HG03060 (cell line): ENCODE results near the gene ZNF566.

Experiments
- ATAC-seq: cut with Tn5 transposase; IDR thresholded peaks from one replicate; pipeline ENCODE4 v1.9.1; 2021; ENCODE audit warnings: low read depth, moderate number of reproducible peaks; ENCODE audit not compliant: unreplicated experiment

The ZNF566 gene

DNA sequence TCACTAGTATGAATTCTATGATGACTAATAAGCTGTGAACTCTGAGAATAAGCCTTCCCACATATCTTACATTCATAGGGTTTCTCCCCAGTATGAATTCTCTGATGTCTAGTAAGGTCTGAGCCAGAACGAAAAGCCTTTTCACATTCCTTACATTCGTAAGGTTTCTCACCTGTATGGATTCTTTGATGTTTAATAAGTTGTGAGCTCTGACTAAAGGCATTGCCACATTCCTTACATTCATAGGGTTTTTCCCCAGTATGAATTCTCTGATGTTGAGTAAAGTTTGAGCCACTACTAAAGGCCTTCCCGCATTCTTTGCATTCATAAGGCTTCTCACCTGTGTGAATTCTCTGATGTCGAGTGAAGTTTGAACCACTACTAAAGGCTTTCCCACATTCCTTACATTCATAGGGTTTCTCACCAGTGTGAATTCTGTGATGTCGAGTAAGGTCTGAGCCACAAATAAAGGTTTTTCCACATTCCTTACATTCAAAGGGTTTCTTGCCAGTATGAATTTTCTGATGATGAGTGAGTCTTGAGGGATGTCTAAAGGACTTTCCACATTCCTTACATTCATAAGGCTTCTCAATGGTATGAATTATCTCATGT is 40.2 kb downstream of the ZNF566 start:
- no peak for ATAC-seq

DNA sequence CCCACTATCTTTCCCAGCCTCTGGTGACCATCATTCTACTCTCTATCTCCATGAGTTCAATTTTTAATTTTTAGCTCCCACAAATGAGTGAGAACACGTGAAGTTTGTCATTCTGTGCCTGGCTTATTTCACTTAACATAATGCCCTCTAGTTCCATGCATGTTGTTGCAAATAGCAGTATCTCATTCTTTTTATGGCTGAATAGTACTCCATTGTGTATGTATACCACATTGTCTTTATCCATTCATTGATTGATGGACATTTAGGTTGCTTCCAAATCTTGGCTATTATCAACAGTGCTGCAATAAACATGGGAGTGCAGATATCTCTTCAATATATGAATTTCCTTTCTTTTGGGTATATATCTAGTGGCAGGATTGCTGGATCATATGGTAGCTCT is 48.0 kb downstream of the ZNF566 start:
- ATAC-seq, result no peak

DNA sequence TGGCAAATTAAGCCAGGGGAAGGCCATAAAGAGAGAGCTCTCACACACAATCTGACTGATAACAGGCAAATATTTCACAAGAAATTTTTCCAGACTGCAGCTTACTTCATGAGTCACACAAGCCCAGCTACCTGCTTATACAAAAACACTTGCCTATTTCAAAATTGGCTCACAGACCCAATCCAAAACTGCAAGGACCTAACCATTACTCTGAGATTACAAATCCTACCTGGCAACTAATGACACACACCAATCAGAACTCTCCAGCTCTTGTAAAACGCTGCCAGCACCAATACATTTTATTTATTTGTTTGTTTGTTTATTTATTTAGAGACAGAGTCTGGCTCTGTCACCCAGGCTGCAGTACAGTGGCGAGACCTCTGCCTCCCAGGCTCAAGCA is 52.8 kb downstream of the ZNF566 start:
- no peak for ATAC-seq

DNA sequence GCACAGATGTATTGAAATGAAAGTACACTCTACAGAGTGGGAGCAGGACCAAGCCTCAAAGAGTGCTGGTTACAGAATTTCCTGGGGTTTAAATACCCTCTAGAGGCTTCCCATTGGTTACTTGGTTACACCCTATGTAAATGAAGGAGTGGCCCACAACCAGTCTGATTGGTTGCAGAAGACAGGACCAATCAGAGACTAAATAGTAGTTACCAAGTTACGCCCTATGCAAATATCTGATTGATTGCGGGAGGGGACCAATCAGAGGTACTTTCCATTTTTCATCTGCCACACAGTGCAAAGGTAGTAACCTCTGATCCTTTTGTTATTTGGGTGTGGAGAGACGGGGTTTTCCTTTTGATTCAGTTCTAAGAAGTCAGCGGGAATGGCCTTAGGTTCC is 65.4 kb downstream of the ZNF566 start:
- no peak for ATAC-seq

DNA sequence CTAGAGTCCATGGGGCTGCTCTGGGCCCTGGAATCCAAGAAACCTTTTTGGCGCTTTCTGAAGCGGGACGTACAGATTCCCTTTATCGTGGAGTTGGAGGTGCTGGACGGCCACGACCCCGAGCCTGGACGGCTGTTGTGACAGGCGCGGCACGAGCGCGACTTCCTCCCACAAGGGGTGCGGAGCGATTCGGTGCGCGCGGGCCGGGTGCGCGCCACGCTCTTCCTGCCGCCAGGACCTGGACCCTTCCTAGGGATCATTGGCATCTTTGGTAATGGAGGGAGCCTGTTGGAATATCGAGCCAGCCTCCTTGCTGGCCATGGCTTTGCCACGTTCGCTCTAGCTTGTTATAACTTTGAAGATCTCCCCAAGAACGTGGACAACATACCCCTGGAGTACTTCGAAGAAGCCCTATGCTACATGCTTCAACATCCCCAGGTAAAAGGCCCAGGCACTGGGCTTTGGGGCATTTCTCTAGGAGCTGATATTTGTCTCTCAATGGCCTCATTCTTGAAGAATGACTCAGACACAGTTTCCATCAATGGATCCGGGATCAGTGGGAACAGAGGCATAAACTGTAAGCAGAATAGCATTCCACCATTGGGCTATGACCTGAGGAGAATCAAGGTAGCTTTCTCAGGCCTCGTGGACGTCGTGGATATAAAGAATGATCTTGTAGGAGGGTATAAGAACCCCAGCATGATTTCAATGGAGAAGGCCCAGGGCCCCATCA is 67.4 kb downstream of the ZNF566 start:
- ATAC-seq, result no peak

DNA sequence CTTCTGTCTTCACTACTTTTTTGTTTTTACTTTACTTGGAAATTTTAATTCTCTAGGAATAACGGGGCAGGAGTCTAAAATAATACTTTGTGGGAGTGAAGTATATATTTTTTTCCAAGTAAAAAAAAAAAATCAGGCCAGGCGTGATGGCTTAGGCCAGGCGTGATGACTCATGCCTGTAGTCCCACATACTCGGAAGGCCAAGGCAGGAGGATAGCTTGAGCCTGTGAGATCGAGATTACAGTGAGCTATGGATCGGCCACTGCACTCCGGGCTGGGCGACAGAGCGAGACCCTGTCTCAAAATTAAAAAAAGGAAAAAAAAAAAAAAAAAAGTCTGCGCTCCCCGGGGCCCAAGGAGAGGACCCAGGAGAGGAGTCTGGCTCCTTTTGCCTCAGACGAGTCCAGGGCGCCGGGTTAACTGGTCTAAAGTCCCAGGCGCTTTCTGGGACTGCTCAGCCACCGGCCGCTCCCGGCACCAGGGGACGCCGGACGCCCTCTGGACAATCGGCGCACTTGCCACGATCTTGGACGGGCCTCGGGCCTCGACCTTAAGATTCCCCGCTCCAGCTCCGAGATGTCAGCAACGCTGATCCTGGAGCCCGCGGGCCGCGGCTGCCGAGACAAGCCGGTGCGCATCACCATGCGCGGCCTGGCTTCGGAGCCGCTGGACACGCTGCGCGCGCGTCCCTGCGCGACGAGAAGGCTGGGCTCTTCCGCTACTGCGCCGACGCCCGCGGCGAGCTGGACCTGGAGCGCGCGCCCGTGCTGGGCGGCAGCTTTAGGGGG is 68.2 kb downstream of the ZNF566 start:
- ATAC-seq, result no peak

DNA sequence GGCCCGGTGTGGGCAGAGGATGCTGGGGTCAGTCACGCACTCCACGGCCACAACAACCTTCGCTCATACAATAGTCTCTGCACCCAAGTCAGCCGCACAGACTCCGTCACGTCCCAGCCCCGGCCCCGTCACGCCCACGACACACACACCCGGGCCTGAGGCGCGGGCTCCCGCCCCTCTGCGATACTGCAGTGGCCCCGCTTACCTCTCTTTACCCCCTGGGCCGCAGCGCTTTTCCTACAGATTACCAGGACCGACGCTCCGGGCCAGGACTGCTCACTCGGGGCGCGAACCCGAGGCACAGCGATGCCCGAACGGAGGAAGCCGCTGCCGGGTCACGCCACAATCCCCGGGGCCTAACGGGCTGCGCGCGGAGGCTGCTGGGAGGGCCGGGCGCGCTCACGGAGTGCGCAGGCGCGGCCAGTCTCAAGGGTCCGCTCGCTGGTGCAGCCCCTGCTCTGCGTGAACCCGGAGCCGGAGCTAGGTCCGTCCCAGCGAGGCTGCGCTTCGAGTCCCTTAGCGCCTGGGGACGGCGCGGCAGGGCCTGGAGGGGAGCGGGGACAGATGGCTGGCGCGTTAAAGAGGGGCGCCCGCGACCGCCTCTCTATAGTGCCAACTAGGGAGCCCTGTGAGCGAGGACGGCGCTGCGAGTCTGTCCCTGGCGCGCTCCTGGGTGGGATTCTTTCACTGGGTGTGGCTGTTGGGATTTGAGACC is 70.9 kb downstream of the ZNF566 start, which contains the start of gene ZFP82:
Gene ZFP82, minus strand, starts transcription at position 358 of the 715 bp plus-strand sequence. CDS start 8,855 bp downstream, outside the sequence.
- no peak for ATAC-seq

DNA sequence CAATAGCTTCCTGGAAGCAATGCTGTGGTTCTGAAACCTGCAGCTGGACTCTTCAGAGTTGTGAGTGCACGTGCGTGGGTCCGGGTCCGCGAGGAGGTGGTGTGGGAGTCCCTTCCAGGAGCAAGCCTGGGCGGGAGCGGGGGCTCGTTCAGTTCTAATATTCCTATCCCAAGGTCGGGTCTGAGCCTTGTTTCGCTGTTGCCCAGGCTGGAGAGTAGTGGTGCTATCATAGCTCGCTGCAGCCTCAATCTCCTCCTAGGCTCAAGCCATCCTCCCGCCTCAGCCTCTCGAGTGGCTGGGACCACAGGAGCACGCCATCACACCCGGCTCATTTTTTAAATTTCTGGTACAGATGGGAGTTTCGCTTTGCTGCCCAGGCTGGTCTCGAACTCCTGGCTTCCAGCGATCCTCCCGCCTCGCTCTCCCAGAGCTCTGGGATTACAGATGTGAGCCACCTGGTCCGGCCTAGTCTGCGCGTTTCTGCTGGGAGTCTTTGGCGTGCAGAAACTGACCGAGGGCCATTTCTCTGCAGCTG is 71.5 kb downstream of the ZNF566 start:
- ATAC-seq, result no peak

DNA sequence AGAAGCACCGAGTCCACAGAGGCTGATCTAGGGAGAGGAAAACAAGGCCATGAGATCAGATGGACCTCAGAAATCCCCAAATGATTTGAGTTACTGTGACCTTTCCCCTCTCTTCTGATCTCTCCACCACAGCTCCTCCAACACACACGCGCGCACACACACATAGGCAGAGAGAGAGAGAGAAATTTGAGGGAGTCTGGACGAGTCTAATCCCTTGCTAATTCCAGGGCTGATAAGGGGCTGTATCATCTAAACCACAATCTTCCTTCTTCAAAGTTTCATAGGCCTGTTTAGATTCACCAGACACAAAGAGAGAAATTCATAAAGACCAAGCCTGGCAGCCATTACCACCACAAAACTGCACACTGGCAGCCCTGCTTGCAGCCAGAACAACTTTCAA is 79.5 kb downstream of the ZNF566 start:
- no peak for ATAC-seq

DNA sequence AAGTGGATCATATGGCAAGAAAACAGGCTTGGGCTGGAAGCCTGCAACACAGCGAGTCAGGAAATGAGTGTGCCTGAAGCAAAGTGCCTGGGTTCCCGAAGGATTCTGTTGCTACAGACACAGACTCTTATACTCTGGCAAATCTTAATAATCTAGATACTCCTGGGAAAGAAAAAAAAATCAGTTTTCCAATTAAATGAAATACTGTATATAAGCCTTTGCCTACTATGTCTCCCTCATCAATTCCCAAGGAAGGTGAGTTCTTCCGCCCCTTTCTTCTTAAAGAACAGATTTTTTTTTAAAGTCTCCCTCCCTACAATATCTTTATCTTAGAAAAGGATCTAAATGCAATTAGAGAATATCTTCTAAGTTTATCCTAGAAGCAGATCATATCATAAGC is 81.3 kb downstream of the ZNF566 start:
- no peak for ATAC-seq

DNA sequence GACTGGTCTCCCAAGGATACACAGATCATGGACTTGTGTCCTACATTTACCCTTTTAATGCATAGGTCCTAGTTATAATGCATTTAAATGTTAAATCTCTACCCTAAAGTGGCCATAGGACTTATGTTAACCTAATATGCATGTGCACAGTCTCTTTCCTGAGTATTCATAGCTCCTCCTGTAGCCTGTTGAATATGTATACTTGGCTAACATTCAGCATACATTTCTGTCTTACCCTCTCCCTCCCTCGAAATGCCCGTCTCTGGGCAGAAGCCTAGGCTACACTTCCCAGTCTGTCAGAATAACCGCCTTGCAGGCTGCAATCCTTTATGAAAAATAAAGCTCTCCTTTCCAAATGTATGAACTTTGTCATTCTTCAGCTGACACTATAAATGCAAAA is 84.9 kb downstream of the ZNF566 start:
- no peak for ATAC-seq

DNA sequence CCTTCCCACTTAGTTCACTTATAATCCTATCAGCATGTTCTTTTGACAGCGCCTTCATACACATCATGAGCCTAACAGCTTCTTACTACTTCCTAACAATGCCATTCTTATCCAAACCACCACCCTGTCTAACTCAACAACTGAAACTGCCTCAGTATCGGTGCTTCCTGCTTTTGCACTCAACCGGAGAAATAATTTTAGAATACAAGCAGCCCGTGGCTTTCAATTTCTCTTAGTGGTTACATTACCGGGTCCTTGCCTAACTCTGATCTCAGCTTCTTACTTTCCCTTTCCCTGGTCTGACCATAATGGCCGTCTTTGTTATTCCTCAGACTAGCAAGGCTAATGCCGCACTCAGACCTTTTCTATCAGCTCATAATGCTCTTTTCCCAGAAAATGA is 87.9 kb downstream of the ZNF566 start:
- no peak for ATAC-seq

DNA sequence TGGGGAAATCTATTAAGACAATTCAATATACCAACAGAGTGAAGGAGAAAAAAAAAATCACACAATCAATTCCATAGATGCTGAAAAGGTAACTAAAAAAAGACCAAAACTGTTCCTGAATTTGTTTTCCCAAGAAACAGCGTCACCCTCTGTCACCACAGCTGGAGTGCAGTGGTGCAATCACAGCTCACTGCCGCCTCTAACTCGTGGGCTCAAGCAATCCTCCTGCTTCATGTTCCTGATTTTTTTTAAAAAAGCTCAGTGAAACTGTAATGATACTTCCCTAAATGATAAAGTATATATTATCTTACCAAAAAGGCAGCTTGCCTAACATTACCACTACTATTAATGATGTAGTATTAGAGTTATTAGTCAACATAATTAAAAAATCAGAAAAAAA is 90.8 kb downstream of the ZNF566 start:
- ATAC-seq, result no peak
